Smooth muscle cell (in vitro differentiated cells): ENCODE data around the gene PACS1. TPM values are rescaled to one million over a fixed set of nuclear protein-coding genes. Genes with fewer than 3 reads are reported as not detected.
A peak's percentile ranks its signal among the peaks of the same experiment; 100 is the strongest.

Experiments used
- DNase-seq: peaks from one replicate; lab custom pipeline; 2025; ENCODE audit not compliant: unreplicated experiment; lab: John Stamatoyannopoulos, UW
- H2AFZ ChIP-seq: fragments of 200-600 bp; sonication (generic); 2 replicates; pipeline ENCODE4 v1.6.0; 2016; ENCODE audit warnings: antibody characterized with exemption, low read depth, mild to moderate bottlenecking
- H3F3A ChIP-seq: fragments of 200-600 bp; sonication (generic); 2 replicates; pipeline ENCODE4 v1.6.0; 2017; ENCODE audit warnings: antibody characterized with exemption, low read depth
- H3K27ac ChIP-seq: fragments of 200-600 bp; sonication (generic); 2 replicates; pipeline ENCODE4 v1.5.1; 2016; ENCODE audit warnings: low read depth, mild to moderate bottlenecking
- H3K27me3 ChIP-seq: fragments of 200-600 bp; sonication (generic); 2 replicates; pipeline ENCODE4 v1.6.1; 2016; ENCODE audit warnings: low read depth, mild to moderate bottlenecking
- H3K36me3 ChIP-seq: fragments of 200-600 bp; sonication (generic); 2 replicates; pipeline ENCODE4 v1.5.1; 2016; ENCODE audit warnings: low read depth
- H3K4me1 ChIP-seq: fragments of 200-600 bp; sonication (generic); 2 replicates; pipeline ENCODE4 v1.5.1; 2016; ENCODE audit warnings: low read depth
- H3K4me2 ChIP-seq: fragments of 200-600 bp; sonication (generic); 2 replicates; pipeline ENCODE4 v1.6.0; 2016; ENCODE audit warnings: mild to moderate bottlenecking
- H3K4me3 ChIP-seq: fragments of 200-600 bp; sonication (generic); 2 replicates; pipeline ENCODE4 v1.5.1; 2016; ENCODE audit warnings: mild to moderate bottlenecking
- H3K79me2 ChIP-seq: fragments of 200-600 bp; sonication (generic); 2 replicates; pipeline ENCODE4 v1.6.0; 2016; ENCODE audit warnings: low read depth, mild to moderate bottlenecking
- H3K9ac ChIP-seq: fragments of 200-600 bp; sonication (generic); 2 replicates; pipeline ENCODE4 v1.6.0; 2016; ENCODE audit warnings: low read depth
- H3K9me3 ChIP-seq: fragments of 200-600 bp; sonication (generic); replicated peaks from 2 replicates; pipeline ENCODE4 v1.5.1; 2016; ENCODE audit warnings: low read depth
- H4K20me1 ChIP-seq: fragments of 200-600 bp; sonication (generic); 2 replicates; pipeline ENCODE4 v1.6.0; 2016; ENCODE audit warnings: low read depth
- CTCF ChIP-seq: fragments of 200-600 bp; sonication (generic); IDR thresholded peaks from 2 replicates; pipeline ENCODE4 v1.5.1; 2017; ENCODE audit warnings: borderline replicate concordance, mild to moderate bottlenecking, antibody characterized with exemption; ENCODE audit not compliant: insufficient read depth, poor library complexity, severe bottlenecking
- WGBS: methylation state at CpG from one replicate; pipeline ENCODE4 v1.1.7; 2016; ENCODE audit warnings: low lambda C conversion rate; 5-methylcytosine and 5-hydroxymethylcytosine counted together
- polyA plus RNA-seq: library from polyadenylated mRNA; unstranded; fragments of >200 nt; fragmentation: Nextera tagmentation; extraction: Ambion mirVana; gene quantifications from 2 replicates; pipeline ENCODE4 v1.2.1, GENCODE V29; 2016
- total RNA-seq: library from RNA; depleted of rRNA; stranded (reverse); fragments of >200 nt; gene quantifications from 2 replicates; pipeline ENCODE4 v1.2.3, GENCODE V29; 2014

Gene PACS1
- total and polyA plus RNA-seq, 2 experiments from 2014 or later, result 87.6 to 140 TPM

GRCh38 chr11:66116576-66117361 is 46.7 kb downstream of the PACS1 start:
- DNase-seq, result no peak
- Histone ChIP-seq H3F3A (peaks cover 59% of the 10 kb centered on the region), H3K27me3 (no peaks in the 10 kb centered on the region), H3K9ac (peak overlapping the region; percentile 25), H3K9me3 (no peaks in the 10 kb centered on the region), H3K4me2 (peak overlapping the region; percentile 75), H2AFZ (no peak overlapping the region), H3K79me2 (peaks cover 57% of the 10 kb centered on the region), H4K20me1 (no peaks in the 10 kb centered on the region), H3K4me3 (no peak overlapping the region), H3K27ac (peak overlapping the region; percentile 93), H3K36me3 (no peaks in the 10 kb centered on the region), H3K4me1 (peaks cover 74% of the 10 kb centered on the region)
- 65% methylated on average over 7 of the region's 7 CpGs for WGBS
- TF ChIP-seq CTCF, result no peak

- H2AFZ ChIP-seq, result no peak overlapping the region
- peaks cover 63% of the 10 kb centered on the region for H3F3A ChIP-seq
- no peaks in the 10 kb centered on the region for H3K36me3 ChIP-seq
- no peaks in the 10 kb centered on the region for H3K9me3 ChIP-seq
- peak overlapping the region; percentile 74 for H3K9ac ChIP-seq
- H4K20me1 ChIP-seq, result no peaks in the 10 kb centered on the region
- peaks cover 59% of the 10 kb centered on the region for H3K4me1 ChIP-seq
- WGBS, result 16% methylated on average over 3 of the region's 3 CpGs
- peak overlapping the region; percentile 93 for H3K27ac ChIP-seq
- peaks cover 63% of the 10 kb centered on the region for H3K79me2 ChIP-seq
- H3K4me3 ChIP-seq, result no peak overlapping the region
- DNase-seq, result no peak
- no peaks in the 10 kb centered on the region for H3K27me3 ChIP-seq
- peak overlapping the region; percentile 67 for H3K4me2 ChIP-seq
- TF ChIP-seq CTCF, result no peak
Observed at GRCh38 chr11:66118847-66119246, 48.8 kb downstream of the PACS1 start.

- no peak for DNase-seq
- H3K4me3 ChIP-seq, result no peak overlapping the region
- no peak overlapping the region for H2AFZ ChIP-seq
Observed at GRCh38 chr11:66119348-66120133, 49.5 kb downstream of the PACS1 start.

More at GRCh38 chr11:66119348-66120133, 49.5 kb downstream of the PACS1 start:
- 2% methylated on average over 5 of the region's 5 CpGs for WGBS
- peak overlapping the region; percentile 67 for H3K4me2 ChIP-seq
- H3F3A ChIP-seq, result peaks cover 65% of the 10 kb centered on the region
- peak overlapping the region; percentile 74 for H3K9ac ChIP-seq
- no peaks in the 10 kb centered on the region for H3K27me3 ChIP-seq
- H3K79me2 ChIP-seq, result peaks cover 63% of the 10 kb centered on the region
- H3K36me3 ChIP-seq, result no peaks in the 10 kb centered on the region
- H3K9me3 ChIP-seq, result no peaks in the 10 kb centered on the region
- H4K20me1 ChIP-seq, result no peaks in the 10 kb centered on the region
- no peak for TF ChIP-seq CTCF
- H3K27ac ChIP-seq, result peak overlapping the region; percentile 93
- H3K4me1 ChIP-seq, result peaks cover 63% of the 10 kb centered on the region
